Activated CD4-positive, alpha-beta T cell treated with anti-CD3 and anti-CD28 coated beads, Interleukin-2, amount 50 U/mL, for 48 hours (primary cell): ENCODE measurements around the gene NTN3.

ENCODE experiments used
- DNase-seq, 2 experiments: peaks; one replicate each; pipeline ENCODE4 v3.0.0-alpha.2; 2020

NTN3 gene

GRCh38 chr16:2497695-2498484, 26.8 kb downstream of the NTN3 start:
- no peak for DNase-seq

- no peak for DNase-seq
These were observed 27.6 kb downstream of the NTN3 start for GRCh38 chr16:2498531-2499253.

- DNase-seq = no peak
These were observed 28.4 kb downstream of the NTN3 start for GRCh38 chr16:2499454-2499853.

GRCh38 chr16:2499890-2500429, 28.9 kb downstream of the NTN3 start:
- no peak for DNase-seq

GRCh38 chr16:2500430-2500917, 29.4 kb downstream of the NTN3 start:
- no peak for DNase-seq

GRCh38 chr16:2500918-2501750, 30.0 kb downstream of the NTN3 start:
- DNase-seq = peak; percentile 84 to 85

GRCh38 chr16:2501946-2502895, 31.1 kb downstream of the NTN3 start:
- no peak for DNase-seq

GRCh38 chr16:2505695-2506094, 34.6 kb downstream of the NTN3 start:
- no peak for DNase-seq

- DNase-seq = no peak
These were observed 36.1 kb downstream of the NTN3 start for GRCh38 chr16:2507052-2507659.

GRCh38 chr16:2507665-2508064, 36.6 kb downstream of the NTN3 start:
- DNase-seq = no peak

GRCh38 chr16:2508722-2509400, 37.8 kb downstream of the NTN3 start:
- no peak for DNase-seq

GRCh38 chr16:2511128-2511800, 40.2 kb downstream of the NTN3 start:
- DNase-seq = no peak

GRCh38 chr16:2511996-2512734, 41.1 kb downstream of the NTN3 start:
- DNase-seq = no peak

- DNase-seq = peak in 1 of 2 experiments; percentile 18
These were observed 41.8 kb downstream of the NTN3 start for GRCh38 chr16:2512735-2513404.

- peak; percentile 89 to 92 for DNase-seq
These were observed 42.6 kb downstream of the NTN3 start, which contains the start of gene ATP6V0C for GRCh38 chr16:2513405-2514332. Gene ATP6V0C, plus strand, starts transcription at chr16:2513952. Its CDS starts 152 bp downstream, at chr16:2514104.

- DNase-seq = peak; percentile 27 to 37
These were observed 43.5 kb downstream of the NTN3 start for GRCh38 chr16:2514333-2515179.
